ENCODE results near the gene CST7.

DNA sequence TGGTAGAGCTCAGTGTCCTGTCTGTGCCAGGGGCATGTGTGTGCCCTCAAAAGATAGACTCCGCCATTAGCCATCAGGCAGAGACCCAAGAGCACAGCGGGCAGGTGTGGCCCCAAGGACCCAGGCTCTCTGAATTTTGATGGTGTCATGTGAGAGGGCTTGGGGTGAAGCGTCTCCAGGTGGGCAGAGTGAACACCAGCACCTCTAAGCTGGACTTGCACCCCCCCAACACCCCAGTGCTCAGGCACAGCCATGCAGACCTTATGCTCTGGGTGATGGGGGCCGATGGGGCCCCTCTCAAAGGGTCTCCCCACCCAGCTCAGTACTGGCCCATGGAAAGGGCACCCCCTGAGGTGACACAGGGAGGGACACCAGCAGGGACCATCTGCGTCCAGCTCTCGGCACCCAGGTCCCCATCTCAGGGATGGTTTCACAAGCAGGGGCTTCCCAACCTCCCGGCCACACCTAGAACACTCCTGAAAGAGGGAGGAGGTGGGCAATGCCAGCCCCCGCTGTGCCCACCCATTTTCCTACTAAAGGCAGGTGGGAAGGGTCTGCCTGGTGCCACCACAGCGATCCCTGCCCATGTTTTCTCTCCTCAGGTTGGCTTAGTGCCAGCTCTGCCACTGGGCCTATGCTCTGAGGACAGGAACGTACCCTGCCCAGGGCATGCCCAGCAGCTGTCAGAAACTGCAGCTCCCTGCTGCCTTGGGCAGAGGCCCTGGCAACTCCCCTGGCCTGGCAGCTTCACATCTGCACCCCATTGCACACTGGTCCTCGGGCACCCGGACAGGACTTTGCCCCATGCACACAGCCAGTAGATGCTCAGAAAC, 3.5 kb downstream of the CST7 start:
- 0 out of 4 replicates have a peak, but pooled peaks of 1 of the 2 experiments have one; percentile 9 for TF ChIP-seq CTCF (conservative IDR thresholded peaks at IDR 0.05; ENCODE audit: low read depth in 2 of 2)
- TF ChIP-seq JUNB (IDR thresholded peaks at IDR 0.05; ENCODE audit: unreplicated experiment): no peak
